Measurements from ENCODE around the gene KLK14. TPM values are rescaled to one million over a fixed set of nuclear protein-coding genes. Genes with fewer than 3 reads are reported as not detected.

The KLK14 gene
- total RNA-seq, 1 donor from 2014 or later, result 0.23 TPM

DNA sequence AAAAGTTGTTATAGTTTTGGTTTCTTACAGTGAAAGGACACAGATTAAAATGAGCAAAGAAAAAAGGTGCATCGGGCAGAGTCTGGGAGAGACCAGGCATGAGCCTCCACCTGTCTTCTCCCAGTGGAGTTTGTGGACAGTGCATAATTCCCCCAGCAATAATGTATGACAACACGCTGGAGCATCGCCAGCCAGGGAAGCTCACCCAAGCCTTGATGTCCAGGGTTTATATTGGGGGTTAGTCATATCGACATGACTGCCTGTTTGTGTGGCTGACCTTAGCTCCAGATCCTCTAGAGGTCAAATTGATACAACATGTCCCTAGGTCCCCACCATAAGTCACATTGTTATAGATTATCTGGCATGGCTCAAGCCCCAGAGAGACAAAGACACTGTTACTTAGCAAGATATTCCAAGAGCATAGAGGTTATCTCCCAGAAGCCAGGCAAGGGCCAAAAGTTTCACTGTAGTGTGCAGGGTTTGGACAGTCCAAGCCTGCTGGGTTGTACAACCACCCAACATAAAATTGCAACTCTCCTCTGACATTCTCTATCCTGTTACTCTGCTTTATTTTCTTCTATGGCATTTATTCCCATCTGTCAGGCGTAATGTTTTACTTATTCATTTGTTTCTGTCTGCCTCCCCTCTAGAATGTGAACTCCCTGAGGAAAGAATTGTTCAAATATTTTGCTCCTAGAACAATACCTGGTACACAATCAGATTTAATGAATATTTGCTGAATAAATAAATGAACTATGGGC lies 12.2 kb downstream of the KLK14 start:
- FAIRE-seq (no peak), DNase-seq (ENCODE audit: low read depth) (no peak)
- Mint-ChIP-seq H3K4me1 (ENCODE audit: low read depth, unreplicated experiment) (no peaks in the 10 kb centered on the region), H3K4me3 (ENCODE audit: unreplicated experiment) (no peak overlapping the region), H3K27ac (ENCODE audit: unreplicated experiment) (no peak overlapping the region), H3K9me3 (ENCODE audit: unreplicated experiment) (peaks cover 14% of the 10 kb centered on the region), H3K27me3 (ENCODE audit: low read depth, unreplicated experiment) (peaks cover 18% of the 10 kb centered on the region), H3K36me3 (ENCODE audit: low read depth, unreplicated experiment) (no peaks in the 10 kb centered on the region)
- Histone ChIP-seq H3K79me2 (ENCODE audit: insufficient read depth, low read length) (no peaks in the 10 kb centered on the region), H3K9me3 (ENCODE audit: insufficient read depth, low read depth, low read length) (no peaks in the 10 kb centered on the region), H3K4me3 (ENCODE audit: insufficient read depth, low read depth, low read length) (no peak overlapping the region), H3K4me2 (ENCODE audit: low read length) (no peak overlapping the region), H4K20me1 (ENCODE audit: insufficient read depth, low read length) (no peaks in the 10 kb centered on the region), H3K9ac (ENCODE audit: low read length) (no peak overlapping the region), H3K27me3 (ENCODE audit: insufficient read depth, low read length) (no peaks in the 10 kb centered on the region), H2AFZ (ENCODE audit: low read depth, low read length) (no peak overlapping the region), H3K27ac (ENCODE audit: low read depth, low read length) (no peak overlapping the region), H3K4me1 (ENCODE audit: insufficient read depth, low read length) (no peaks in the 10 kb centered on the region), H3K36me3 (ENCODE audit: insufficient read depth, low read length) (no peaks in the 10 kb centered on the region)
- TF ChIP-seq, protein P1, sequence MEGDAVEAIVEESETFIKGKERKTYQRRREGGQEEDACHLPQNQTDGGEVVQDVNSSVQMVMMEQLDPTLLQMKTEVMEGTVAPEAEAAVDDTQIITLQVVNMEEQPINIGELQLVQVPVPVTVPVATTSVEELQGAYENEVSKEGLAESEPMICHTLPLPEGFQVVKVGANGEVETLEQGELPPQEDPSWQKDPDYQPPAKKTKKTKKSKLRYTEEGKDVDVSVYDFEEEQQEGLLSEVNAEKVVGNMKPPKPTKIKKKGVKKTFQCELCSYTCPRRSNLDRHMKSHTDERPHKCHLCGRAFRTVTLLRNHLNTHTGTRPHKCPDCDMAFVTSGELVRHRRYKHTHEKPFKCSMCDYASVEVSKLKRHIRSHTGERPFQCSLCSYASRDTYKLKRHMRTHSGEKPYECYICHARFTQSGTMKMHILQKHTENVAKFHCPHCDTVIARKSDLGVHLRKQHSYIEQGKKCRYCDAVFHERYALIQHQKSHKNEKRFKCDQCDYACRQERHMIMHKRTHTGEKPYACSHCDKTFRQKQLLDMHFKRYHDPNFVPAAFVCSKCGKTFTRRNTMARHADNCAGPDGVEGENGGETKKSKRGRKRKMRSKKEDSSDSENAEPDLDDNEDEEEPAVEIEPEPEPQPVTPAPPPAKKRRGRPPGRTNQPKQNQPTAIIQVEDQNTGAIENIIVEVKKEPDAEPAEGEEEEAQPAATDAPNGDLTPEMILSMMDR (IDR thresholded peaks at IDR 0.05; ENCODE audit: insufficient read depth, low read depth, low read length), result no peak
- no peak for TF ChIP-seq EZH2 (IDR thresholded peaks at IDR 0.05; ENCODE audit: insufficient read depth, low read length)

DNA sequence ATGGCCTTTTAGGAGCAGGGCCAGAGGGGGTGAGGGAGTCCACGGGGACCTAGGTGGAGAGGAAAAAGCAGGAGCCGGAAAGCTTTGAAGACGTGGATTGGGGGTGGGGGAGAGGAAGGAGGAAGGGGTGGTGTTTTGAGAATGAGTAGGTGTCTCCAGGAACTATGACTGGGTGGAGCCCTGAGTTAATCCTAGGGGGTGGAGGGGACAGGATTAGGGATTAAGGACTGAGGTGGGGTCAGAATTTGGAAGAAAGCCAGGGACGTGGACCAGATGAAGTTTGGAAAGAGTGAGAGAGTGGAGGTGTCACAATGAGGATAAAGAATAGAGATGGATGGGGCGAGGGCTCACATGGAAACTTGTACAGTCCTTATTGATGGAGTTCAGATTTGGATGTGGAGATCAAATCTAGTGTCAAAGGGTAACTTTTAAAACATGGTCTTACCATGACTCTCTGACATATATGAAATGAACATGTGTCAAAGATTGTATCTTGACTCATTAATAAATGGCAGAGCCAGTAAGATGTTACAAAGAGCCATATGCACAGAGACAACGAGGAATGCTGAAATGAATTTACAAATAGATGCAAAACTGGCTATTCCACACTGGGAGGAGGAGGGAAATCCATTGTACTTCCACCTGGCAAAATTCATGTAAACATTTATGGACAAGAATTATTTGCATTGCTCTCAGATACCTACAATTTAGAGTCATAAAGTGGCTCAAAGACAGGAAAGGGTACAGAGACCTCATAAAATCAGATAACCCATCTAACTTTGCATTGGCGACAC lies 16.1 kb downstream of the KLK14 start:
- no peaks in the 10 kb centered on the region for H3K79me2 ChIP-seq (ENCODE audit: insufficient read depth, low read length)
- H3K4me2 ChIP-seq (ENCODE audit: low read length), result no peak overlapping the region
- DNase-seq (ENCODE audit: low read depth) (no peak), FAIRE-seq (no peak)
- TF ChIP-seq EZH2 (IDR thresholded peaks at IDR 0.05; ENCODE audit: insufficient read depth, low read length), result no peak
- TF ChIP-seq, protein P1 (IDR thresholded peaks at IDR 0.05; ENCODE audit: insufficient read depth, low read depth, low read length), result no peak
- no peak overlapping the region for H3K27ac ChIP-seq (ENCODE audit: low read depth, low read length)
- no peaks in the 10 kb centered on the region for H3K27me3 ChIP-seq (ENCODE audit: insufficient read depth, low read length)
- H3K9ac ChIP-seq (ENCODE audit: low read length), result no peak overlapping the region
- no peaks in the 10 kb centered on the region for H3K36me3 ChIP-seq (ENCODE audit: insufficient read depth, low read length)
- H3K4me1 ChIP-seq (ENCODE audit: insufficient read depth, low read length), result no peaks in the 10 kb centered on the region
- no peaks in the 10 kb centered on the region for H3K36me3 Mint-ChIP-seq (ENCODE audit: low read depth, unreplicated experiment)
- no peak overlapping the region for H3K4me3 Mint-ChIP-seq (ENCODE audit: unreplicated experiment)
- H4K20me1 ChIP-seq (ENCODE audit: insufficient read depth, low read length), result no peaks in the 10 kb centered on the region
- H3K9me3 Mint-ChIP-seq (ENCODE audit: unreplicated experiment), result peaks cover 8% of the 10 kb centered on the region
- H3K27me3 Mint-ChIP-seq (ENCODE audit: low read depth, unreplicated experiment), result peaks cover 28% of the 10 kb centered on the region
- no peak overlapping the region for H3K4me3 ChIP-seq (ENCODE audit: insufficient read depth, low read depth, low read length)
- H3K4me1 Mint-ChIP-seq (ENCODE audit: low read depth, unreplicated experiment), result no peaks in the 10 kb centered on the region
- no peak overlapping the region for H3K27ac Mint-ChIP-seq (ENCODE audit: unreplicated experiment)
- H2AFZ ChIP-seq (ENCODE audit: low read depth, low read length), result no peak overlapping the region
- no peaks in the 10 kb centered on the region for H3K9me3 ChIP-seq (ENCODE audit: insufficient read depth, low read depth, low read length)

Data from astrocyte (in vitro differentiated cells and primary cell).